GM19395 (cell line): Measurements from ENCODE around the gene HHIPL1.

Experiments used
- ATAC-seq: cut with Tn5 transposase; IDR thresholded peaks from one replicate; pipeline ENCODE4 v1.9.1; 2021; ENCODE audit warnings: mild to moderate bottlenecking, moderate library complexity; ENCODE audit not compliant: unreplicated experiment

Gene HHIPL1

GRCh38 chr14:99727096-99727870 is 82.4 kb downstream of the HHIPL1 start:
- no peak for ATAC-seq

GRCh38 chr14:99728231-99728920 is 83.4 kb downstream of the HHIPL1 start:
- no peak for ATAC-seq

- ATAC-seq, result no peak
Measured at GRCh38 chr14:99728981-99729451, 84.1 kb downstream of the HHIPL1 start.
